Activated CD8-positive, alpha-beta memory T cell treated with anti-CD3 and anti-CD28 coated beads for 48 hours (primary cell): Measurements from ENCODE around the gene DCUN1D3.

Source experiments
- DNase-seq, 3 experiments: peaks; one replicate each; pipeline ENCODE4 v3.0.0-alpha.2; 2020; ENCODE audit warnings: low read depth in 2 of 3, low spot score in 2 of 3

DCUN1D3 gene

GRCh38 chr16:20889625-20890275, 10.4 kb downstream of the DCUN1D3 start:
- DNase-seq: no peak

- no peak for DNase-seq
Measured at GRCh38 chr16:20887207-20887606, 13.0 kb downstream of the DCUN1D3 start.

- DNase-seq: no peak
Measured at GRCh38 chr16:20886320-20886719, 13.8 kb downstream of the DCUN1D3 start.

DNA sequence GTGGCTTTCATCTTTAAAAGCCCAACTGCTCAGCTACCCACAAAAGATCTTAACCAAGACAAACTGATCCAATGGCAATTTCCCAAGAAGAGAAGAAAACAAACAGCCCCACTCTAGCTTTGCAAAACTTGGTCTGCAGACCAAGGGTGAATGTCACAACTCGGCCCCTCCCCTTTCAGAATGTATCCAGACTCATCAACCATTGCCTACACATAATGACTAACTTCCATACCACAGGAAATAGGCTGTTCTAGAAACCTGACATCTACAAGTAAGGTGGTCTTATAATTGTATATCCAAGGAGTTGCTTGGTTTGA, 16.0 kb downstream of the DCUN1D3 start:
- DNase-seq: no peak

- no peak for DNase-seq
Measured at GRCh38 chr16:20883554-20884239, 16.5 kb downstream of the DCUN1D3 start.

DNA sequence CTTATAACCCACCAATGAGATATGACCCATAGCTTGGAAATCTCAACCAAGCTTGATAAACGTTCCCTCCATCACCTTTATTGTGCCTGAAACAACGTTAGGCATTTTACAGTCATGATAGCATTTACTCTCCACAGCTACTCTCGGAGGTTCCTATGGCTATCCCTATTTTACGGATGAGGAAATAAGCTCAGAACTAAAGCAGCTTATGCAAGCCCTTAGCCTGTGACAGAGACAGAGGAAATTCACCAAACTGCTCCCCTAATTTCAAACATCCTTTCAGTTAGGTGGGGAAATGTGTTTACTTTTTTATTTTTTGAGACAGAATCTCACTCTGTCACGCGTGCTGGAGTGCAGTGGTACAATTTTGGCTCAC, 18.7 kb downstream of the DCUN1D3 start:
- DNase-seq: no peak

- no peak for DNase-seq
Measured at GRCh38 chr16:20880867-20881502, 19.2 kb downstream of the DCUN1D3 start.

DNA sequence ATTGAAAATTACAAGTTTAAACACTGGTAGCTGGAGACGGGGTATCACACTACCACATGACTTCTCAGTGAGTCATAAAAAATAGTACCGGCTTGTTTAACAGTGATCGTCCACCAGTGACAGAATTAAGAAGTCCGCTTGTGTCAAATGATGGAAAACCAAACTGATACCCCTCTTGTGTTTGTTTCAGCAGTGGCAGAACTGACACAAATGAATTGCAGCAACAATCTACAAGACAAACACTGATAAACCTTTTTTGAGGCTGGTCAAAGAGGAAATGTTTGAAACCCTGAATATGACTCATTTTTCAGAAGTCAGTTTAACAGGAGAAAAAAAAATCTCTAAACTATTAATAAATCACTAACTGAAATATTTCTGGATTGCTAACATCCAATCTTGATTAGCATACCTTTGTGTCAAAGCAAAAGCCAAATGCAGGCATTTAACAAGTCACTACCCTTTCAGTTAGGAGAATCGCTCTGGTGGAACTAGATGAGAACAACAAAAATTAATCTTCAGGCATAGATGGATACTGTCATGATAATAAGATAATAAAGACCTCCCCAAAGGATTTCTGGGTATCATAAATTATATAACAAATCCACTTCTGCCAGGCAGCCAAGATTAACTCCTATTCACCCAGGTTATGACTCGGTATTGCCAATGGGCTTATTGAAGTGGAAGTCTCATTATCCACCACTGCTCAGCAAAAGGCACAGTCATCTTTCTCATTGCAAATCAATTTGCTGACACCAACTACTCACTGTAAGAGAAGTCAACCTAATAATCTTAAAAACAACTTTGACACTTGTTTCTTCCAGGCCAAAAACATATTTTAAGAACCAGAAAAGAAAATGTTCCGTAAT, 20.8 kb downstream of the DCUN1D3 start:
- no peak for DNase-seq

DNA sequence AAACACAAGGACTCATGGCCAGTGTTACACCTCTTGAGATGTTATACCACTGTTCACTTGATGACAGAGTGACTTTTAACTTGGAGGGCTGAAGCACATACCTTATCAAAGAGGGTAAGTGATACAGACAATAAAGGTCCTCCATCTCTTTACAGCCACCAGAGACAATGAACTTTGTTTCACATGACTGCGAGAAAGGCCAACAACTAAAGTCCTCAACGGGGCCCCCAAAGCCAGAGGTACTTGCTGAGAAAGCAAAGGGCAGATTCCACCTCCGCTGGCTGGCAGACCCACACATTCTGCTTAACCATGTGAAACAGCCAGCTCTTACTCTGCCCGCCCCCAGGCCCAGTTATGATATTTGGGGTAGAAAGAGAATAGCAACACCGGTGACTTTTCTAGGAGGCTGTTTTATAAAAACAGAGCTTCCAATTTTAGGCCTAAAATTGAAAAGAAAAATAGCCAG, 21.4 kb downstream of the DCUN1D3 start:
- DNase-seq: no peak

DNA sequence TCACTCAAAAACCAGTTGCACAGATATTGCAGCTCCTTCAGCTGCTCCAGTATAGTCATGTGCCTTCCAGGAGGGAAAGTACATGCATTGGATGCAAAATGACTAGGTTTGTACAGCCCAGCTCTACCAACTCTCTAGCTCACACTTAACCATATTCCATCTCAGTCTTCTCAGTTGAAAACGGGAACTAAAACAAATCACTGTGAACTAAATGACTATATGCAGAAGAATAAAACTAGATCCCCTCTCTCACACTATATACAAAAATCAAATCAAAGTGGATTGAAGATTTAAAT, 24.9 kb downstream of the DCUN1D3 start:
- no peak for DNase-seq

DNA sequence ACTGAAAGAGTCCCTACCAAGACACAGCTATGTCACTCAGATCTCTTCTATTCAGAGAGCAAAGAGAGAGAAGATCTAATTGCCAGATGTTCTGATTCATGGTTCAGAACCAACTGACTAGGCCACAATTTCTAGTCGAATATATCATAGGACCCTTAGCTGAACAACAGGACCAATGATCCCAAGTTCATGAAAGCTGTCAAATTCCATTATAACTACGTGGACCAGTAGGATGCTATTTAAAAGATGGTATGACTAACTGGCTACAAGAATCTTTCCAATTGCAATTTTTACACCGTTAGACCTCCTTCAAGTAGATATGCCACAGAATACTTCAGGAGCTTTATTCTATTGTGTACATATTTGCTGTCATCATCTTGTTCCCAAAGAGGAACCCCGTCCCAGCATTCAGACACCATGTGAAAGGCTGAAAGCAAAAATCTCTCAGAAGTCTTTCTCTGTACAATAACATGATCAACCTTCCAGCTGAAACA, 26.0 kb downstream of the DCUN1D3 start:
- DNase-seq: no peak

GRCh38 chr16:20873331-20873730, 26.8 kb downstream of the DCUN1D3 start:
- DNase-seq: no peak

DNA sequence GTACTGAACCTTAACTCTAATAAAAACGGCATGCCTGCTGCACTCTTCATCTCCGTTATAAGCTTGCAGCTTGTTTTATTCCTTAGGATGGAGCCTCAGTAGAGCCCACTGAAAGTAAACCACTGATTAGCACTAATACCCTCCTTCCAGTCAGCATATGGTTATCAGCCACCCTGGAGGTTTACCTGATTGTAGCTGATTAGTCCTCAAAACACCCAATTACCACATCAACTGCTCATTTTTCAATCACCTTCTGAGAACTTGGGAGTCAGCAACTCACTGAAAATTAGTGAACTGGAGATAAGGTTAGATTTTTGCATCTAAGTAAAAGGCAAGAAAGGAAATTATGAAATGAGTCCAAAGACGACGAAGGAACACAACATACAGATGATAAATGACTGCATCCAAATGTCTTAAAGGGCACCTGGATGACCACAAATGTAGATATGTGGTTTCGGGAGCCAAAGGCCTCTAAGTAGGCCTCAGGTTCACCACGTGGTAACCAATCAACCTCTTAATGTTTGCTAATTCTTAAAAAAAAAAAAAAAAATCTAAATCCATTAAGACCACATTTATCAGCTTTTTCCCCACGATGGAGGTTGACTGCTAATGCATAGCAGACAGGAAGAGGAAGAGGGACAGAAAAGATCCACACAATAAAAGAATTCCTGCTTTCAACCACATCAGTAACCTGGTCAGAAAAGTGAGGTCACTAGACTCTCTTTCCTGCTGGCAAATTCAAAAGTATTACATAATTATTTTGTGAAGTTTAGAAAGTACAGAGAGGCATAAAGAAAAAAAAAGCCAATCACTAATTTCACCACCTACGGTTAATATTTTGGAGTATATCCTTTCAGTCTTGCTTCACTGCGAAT, 28.0 kb downstream of the DCUN1D3 start:
- DNase-seq: no peak

- DNase-seq: no peak
Measured at GRCh38 chr16:20871258-20871657, 28.9 kb downstream of the DCUN1D3 start.

DNA sequence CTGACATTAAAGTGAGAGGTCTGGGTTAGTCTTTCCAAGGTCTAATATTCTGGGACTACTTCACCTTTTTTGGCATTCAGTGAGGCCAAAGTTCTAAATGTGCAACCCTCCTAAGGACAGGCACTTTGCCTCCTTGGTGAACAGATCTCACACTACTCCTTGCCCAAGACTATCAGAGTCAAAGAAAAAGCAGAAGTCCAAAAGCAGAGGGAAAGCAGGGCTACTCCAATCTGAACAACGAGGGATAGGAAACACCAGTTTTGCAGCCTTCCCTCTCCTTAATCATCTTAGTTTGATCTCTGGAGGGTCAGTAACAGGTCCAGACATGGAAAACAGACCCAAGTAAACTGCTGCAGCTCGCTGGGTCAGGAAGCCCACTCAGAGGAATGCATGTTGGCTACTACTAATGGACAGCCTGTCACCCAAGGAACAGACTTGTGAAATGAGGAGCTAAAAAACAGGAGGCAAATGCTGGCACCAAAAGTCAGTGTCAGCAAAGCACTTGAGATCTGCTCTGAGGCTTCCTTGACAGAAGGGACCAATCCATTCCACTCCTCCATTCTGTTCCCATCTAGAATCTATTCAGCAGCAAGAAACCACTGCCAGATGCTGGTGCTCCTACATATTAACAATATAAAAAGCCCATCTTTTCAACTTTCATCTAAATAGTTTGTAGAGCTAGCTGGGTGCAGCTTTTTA, 29.9 kb downstream of the DCUN1D3 start:
- no peak for DNase-seq

GRCh38 chr16:20868890-20869289, 31.3 kb downstream of the DCUN1D3 start:
- DNase-seq: no peak

DNA sequence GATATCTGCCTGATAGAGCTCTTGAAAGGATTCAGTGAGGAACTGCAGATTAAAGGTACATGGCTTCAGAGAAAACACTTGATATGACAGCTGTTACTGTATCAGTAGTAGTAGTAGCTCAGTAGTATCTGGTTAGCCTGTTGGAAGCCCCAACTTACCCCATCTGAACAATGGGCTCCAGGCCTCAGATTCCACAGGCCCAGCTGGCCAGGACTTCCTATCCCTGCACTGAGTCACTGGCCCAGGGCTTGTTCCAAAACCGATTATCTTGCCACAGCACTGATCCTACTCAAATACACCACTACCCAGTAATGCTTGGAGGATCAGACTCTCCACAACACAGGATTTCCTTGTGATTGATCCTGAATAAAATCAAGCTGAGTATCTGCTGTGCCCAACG, 32.6 kb downstream of the DCUN1D3 start:
- DNase-seq: no peak

GRCh38 chr16:20866801-20867200, 33.4 kb downstream of the DCUN1D3 start:
- no peak for DNase-seq

GRCh38 chr16:20866145-20866772, 33.9 kb downstream of the DCUN1D3 start:
- no peak for DNase-seq
